ENCODE data around the gene ENOX1. TPM values are rescaled to one million over a fixed set of nuclear protein-coding genes. Genes with fewer than 3 reads are reported as not detected.

The ENOX1 gene
- total RNA-seq, 1 experiment from 2014 or later, result 1.5 TPM

DNA sequence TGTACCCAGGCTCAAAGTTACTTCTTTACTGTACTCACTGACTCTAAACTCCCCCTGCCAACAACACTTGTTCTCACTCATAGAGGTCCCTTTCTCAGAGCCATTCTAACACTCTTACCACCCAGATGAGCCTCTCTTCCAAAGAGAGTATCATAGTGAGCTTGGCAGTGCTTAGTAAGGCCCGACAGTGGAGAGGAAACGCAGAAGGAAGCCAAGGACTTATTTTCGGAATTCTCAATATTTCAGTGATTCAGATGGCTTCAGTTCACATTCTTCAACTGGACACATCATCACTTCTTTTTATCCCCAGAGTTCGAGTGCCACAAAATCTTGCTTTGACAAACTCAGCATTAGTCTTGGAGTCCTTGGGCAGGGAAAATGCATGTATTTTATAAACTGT is 477.5 kb downstream of the ENOX1 start:
- no peaks in the 10 kb centered on the region for H3K36me3 Mint-ChIP-seq (ENCODE audit: insufficient read depth, unreplicated experiment)

DNA sequence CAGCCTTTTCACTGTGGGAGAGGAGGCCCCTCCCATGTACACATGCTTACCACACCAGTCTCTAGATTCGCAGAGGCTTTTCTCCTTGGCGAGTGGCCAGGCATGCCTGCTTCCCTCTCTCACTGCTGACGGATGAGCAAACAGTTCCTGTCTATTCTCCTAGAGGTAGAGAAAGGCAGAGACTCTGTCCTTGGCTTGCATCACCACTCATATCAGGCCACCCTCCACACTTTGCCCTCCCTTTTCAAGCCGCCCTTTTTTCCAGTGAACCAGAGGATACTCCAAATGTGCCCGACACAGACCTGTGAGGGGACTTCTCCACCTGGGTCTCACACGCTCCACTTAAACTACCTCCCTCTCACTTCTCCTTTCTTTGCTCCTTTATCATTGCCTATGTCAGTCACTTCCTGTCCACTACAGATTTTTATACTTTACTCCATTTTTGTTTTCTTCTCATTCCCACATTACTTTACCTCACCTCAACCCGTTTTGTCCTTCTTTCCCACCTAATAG is 478.8 kb downstream of the ENOX1 start:
- Mint-ChIP-seq H3K36me3 (ENCODE audit: insufficient read depth, unreplicated experiment) (no peaks in the 10 kb centered on the region), H3K27ac (ENCODE audit: unreplicated experiment) (no peak overlapping the region), H3K27me3 (ENCODE audit: unreplicated experiment) (no peaks in the 10 kb centered on the region), H3K4me1 (ENCODE audit: low read depth, unreplicated experiment) (no peaks in the 10 kb centered on the region), H3K4me3 (ENCODE audit: low read depth, unreplicated experiment) (no peak overlapping the region), H3K9me3 (ENCODE audit: low read depth, unreplicated experiment) (no peaks in the 10 kb centered on the region)
- CTCF ChIA-PET, result no interaction called here
- TF ChIP-seq, protein P1, sequence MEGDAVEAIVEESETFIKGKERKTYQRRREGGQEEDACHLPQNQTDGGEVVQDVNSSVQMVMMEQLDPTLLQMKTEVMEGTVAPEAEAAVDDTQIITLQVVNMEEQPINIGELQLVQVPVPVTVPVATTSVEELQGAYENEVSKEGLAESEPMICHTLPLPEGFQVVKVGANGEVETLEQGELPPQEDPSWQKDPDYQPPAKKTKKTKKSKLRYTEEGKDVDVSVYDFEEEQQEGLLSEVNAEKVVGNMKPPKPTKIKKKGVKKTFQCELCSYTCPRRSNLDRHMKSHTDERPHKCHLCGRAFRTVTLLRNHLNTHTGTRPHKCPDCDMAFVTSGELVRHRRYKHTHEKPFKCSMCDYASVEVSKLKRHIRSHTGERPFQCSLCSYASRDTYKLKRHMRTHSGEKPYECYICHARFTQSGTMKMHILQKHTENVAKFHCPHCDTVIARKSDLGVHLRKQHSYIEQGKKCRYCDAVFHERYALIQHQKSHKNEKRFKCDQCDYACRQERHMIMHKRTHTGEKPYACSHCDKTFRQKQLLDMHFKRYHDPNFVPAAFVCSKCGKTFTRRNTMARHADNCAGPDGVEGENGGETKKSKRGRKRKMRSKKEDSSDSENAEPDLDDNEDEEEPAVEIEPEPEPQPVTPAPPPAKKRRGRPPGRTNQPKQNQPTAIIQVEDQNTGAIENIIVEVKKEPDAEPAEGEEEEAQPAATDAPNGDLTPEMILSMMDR (IDR thresholded peaks at IDR 0.05; ENCODE audit: unreplicated experiment), result no peak
- intact Hi-C loops (cut with micrococcal nuclease; ENCODE audit: unreplicated experiment), result loop anchor here (10.0 kb wide), 2 partner anchors 267 to 567 kb away; partner anchors contain the start of genes CCDC122 and LACC1
- no peak for DNase-seq
- BruUV-seq (replicated peaks), result no TSS peak

More for the DNA sequence above, 477.5 kb downstream of the ENOX1 start:
- TF ChIP-seq, protein P1 (IDR thresholded peaks at IDR 0.05; ENCODE audit: unreplicated experiment), result no peak
- CTCF ChIA-PET, result no interaction called here
- intact Hi-C loops (cut with micrococcal nuclease; ENCODE audit: unreplicated experiment), result loop anchor here (10.0 kb wide), 2 partner anchors 265 to 565 kb away; partner anchors contain the start of genes CCDC122 and LACC1
- Mint-ChIP-seq H3K27me3 (ENCODE audit: unreplicated experiment) (no peaks in the 10 kb centered on the region), H3K4me1 (ENCODE audit: low read depth, unreplicated experiment) (no peaks in the 10 kb centered on the region), H3K4me3 (ENCODE audit: low read depth, unreplicated experiment) (no peak overlapping the region), H3K9me3 (ENCODE audit: low read depth, unreplicated experiment) (no peaks in the 10 kb centered on the region), H3K27ac (ENCODE audit: unreplicated experiment) (no peak overlapping the region)
- BruUV-seq (replicated peaks), result no TSS peak
- DNase-seq, result no peak

DNA sequence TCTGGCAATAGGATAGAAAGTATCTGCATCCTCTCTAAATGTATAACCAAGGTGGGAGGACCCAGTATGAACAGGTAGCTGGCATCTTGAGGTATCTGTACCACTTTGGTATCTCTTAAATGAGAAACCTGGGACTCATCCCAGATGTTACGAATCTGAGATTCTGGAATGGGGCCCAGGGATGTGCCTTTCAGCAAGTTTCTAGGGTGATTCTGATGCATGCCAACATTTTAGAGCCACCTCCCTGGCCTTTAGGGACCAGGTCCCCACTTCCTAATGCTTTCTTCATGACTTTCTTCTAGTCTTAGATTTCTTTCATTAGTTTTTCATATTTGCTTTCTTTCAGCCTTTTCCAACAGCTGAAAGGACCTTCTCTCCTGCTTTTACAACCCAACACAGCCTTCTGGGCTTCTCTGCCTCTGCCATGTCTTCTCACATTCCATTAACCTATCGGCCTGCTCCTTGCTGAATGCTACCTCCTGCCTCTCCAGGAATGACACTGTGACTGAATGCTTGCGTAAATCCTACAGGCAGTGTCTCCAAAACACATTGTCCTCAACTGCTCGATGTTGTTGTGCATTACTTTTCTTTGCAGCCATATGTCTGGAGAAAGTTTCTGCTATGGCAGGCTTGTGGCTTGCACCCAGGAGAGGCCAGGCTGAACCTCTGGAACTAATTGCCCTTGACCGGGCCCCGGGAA is 479.4 kb downstream of the ENOX1 start:
- intact Hi-C loops (cut with micrococcal nuclease; ENCODE audit: unreplicated experiment), result loop anchor here (10.0 kb wide), 2 partner anchors 267 to 567 kb away; partner anchors contain the start of genes CCDC122 and LACC1
- Mint-ChIP-seq H3K9me3 (ENCODE audit: low read depth, unreplicated experiment) (no peaks in the 10 kb centered on the region), H3K4me3 (ENCODE audit: low read depth, unreplicated experiment) (no peak overlapping the region), H3K36me3 (ENCODE audit: insufficient read depth, unreplicated experiment) (no peaks in the 10 kb centered on the region), H3K27me3 (ENCODE audit: unreplicated experiment) (no peaks in the 10 kb centered on the region), H3K4me1 (ENCODE audit: low read depth, unreplicated experiment) (no peaks in the 10 kb centered on the region), H3K27ac (ENCODE audit: unreplicated experiment) (no peak overlapping the region)
- no TSS peak for BruUV-seq (replicated peaks)
- CTCF ChIA-PET, result no interaction called here
- DNase-seq, result no peak
- TF ChIP-seq, protein P1 (IDR thresholded peaks at IDR 0.05; ENCODE audit: unreplicated experiment), result no peak

DNA sequence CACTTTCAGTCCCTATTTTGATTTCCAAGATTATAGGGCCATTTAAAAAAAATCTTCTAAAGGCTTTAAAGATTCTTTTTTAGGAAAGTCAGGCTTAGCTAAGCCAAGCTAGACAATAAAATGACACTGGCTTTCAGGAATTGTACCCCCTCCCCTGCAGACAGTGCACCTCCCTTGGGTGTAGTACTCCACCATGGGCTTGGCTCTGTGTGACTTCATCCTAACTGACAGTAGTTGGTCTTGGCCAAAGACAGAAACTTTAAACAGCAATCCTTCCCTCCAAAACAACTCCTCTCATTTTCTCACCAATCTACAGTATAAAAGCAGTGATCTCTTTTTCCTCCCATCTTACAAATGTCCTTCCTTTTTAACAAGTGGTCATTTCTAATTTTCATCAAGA is 480.4 kb downstream of the ENOX1 start:
- CTCF ChIA-PET, result no interaction called here
- intact Hi-C loops (cut with micrococcal nuclease; ENCODE audit: unreplicated experiment), result loop anchor here (10.0 kb wide), 2 partner anchors 268 to 568 kb away; partner anchors contain the start of genes CCDC122 and LACC1
- no peak overlapping the region for H3K27ac Mint-ChIP-seq (ENCODE audit: unreplicated experiment)

More for the DNA sequence above, 480.4 kb downstream of the ENOX1 start:
- BruUV-seq (replicated peaks), result no TSS peak
- no peaks in the 10 kb centered on the region for H3K4me1 Mint-ChIP-seq (ENCODE audit: low read depth, unreplicated experiment)
- H3K27me3 Mint-ChIP-seq (ENCODE audit: unreplicated experiment), result no peaks in the 10 kb centered on the region
- no peak overlapping the region for H3K4me3 Mint-ChIP-seq (ENCODE audit: low read depth, unreplicated experiment)
- TF ChIP-seq, protein P1 (IDR thresholded peaks at IDR 0.05; ENCODE audit: unreplicated experiment), result no peak
- no peaks in the 10 kb centered on the region for H3K36me3 Mint-ChIP-seq (ENCODE audit: insufficient read depth, unreplicated experiment)
- no peaks in the 10 kb centered on the region for H3K9me3 Mint-ChIP-seq (ENCODE audit: low read depth, unreplicated experiment)
- no peak for DNase-seq
